ENCODE data around the gene EPDR1.

- TF ChIP-seq CTCF (optimal IDR thresholded peaks at IDR 0.05 in 1 of 3, IDR thresholded peaks at IDR 0.05 in 1 of 3, conservative IDR thresholded peaks at IDR 0.05 in 1 of 3; ENCODE audit: extremely low read depth in 1 of 3, insufficient read depth in 2 of 3, low read length in 3 of 3) (no peak), EZH2 (IDR thresholded peaks at IDR 0.05; ENCODE audit: low read length) (no peak)
Observed at GRCh38 chr7:37957221-37957970, 37.0 kb downstream of the EPDR1 start.
